HCT116 (cell line): ENCODE measurements around the gene ADAMTS9. TPM values are rescaled to one million over a fixed set of nuclear protein-coding genes. Genes with fewer than 3 reads are reported as not detected.

ENCODE experiments used
- ATAC-seq: fragments of 200-7000 bp; cut with Tn5 transposase; 2 replicates; pipeline ENCODE4 v1.9.1; 2020; ENCODE audit warnings: mild to moderate bottlenecking, moderate library complexity
- BruUV-seq: library from RNA; stranded (reverse); fragments of 400-500 nt; replicated peaks from 2 replicates; lab custom pipeline; 2021; lab: Mats Ljungman, UMichigan
- CTCF ChIA-PET: fragments of 300-600 bp; sonication (Branson Sonifier 250); formaldehyde crosslinking; loops from one replicate; lab custom pipeline; 2021; ENCODE audit warnings: antibody characterized with exemption; lab: Charles Lee
- POLR2A ChIA-PET: fragments of 300-600, 350-600 bp; sonication (Branson Sonifier 250); formaldehyde crosslinking; loops from one replicate; lab custom pipeline; 2021; ENCODE audit warnings: antibody characterized with exemption; lab: Charles Lee
- RAD21 ChIA-PET, 2 experiments: fragments of 300-600 bp; sonication (Branson Sonifier 250); formaldehyde crosslinking; loops; one replicate each; lab custom pipeline; 2023; ENCODE audit warnings: low total read pairs in 2 of 2; ENCODE audit not compliant: uncharacterized antibody in 2 of 2, unreplicated experiment in 2 of 2, low non-redundant PET in 1 of 2; lab: Charles Lee
- DNase-seq: peaks from one replicate; pipeline ENCODE4 v3.0.0-alpha.2; 2010; ENCODE audit warnings: low read depth, low spot score
- H2AFZ ChIP-seq: fragments of 200-600 bp; shearing (Covaris generic), sonication (generic); 2 replicates; pipeline ENCODE4 v1.6.1; 2017; ENCODE audit warnings: low read depth, mixed run types, mixed read lengths, antibody characterized with exemption, low read length; ENCODE audit not compliant: poor library complexity, severe bottlenecking
- H3K27ac ChIP-seq: 2 replicates; pipeline ENCODE4 v1.5.1; 2012; ENCODE audit warnings: low read depth, low read length
- H3K27me3 ChIP-seq: fragments of 200-600 bp; sonication (generic); 2 replicates; pipeline ENCODE4 v1.6.1; 2016; ENCODE audit warnings: mixed run types, low read length, mixed read lengths; ENCODE audit not compliant: insufficient read depth
- H3K36me3 ChIP-seq, 2 experiments: fragments of 200-500 bp in 1 of 2; fragments of 200-600 bp in 1 of 2; sonication (Bioruptor generic) in 1 of 2; sonication (generic) in 1 of 2; 2 replicates each; pipeline versions ENCODE4 v1.5.1 to v1.6.1; 2014 to 2016; ENCODE audit warnings: low read length in 2 of 2, inconsistent platforms in 1 of 2, mixed read lengths in 1 of 2, mixed run types in 1 of 2; ENCODE audit not compliant: insufficient read depth in 2 of 2, control insufficient read depth in 1 of 2
- H3K4me1 ChIP-seq, 2 experiments: fragments of 200-600 bp in 1 of 2; sonication (generic) in 1 of 2; 2 replicates each; pipeline versions ENCODE4 v1.5.1 to v1.6.1; 2012 to 2017; ENCODE audit warnings: low read length in 2 of 2, inconsistent platforms in 1 of 2, mild to moderate bottlenecking in 1 of 2, mixed read lengths in 1 of 2, mixed run types in 1 of 2, moderate library complexity in 1 of 2; ENCODE audit not compliant: insufficient read depth in 2 of 2, control insufficient read depth in 1 of 2
- H3K4me2 ChIP-seq: fragments of 200-600 bp; sonication (generic); 2 replicates; pipeline ENCODE4 v1.6.1; 2017; ENCODE audit warnings: mixed run types, low read length, mixed read lengths
- H3K4me3 ChIP-seq, 2 experiments: fragments of 200-600 bp in 1 of 2; sonication (generic) in 1 of 2; replicated peaks in 1 of 2; 2 replicates each; pipeline ENCODE4 v1.5.1; 2011 to 2016; ENCODE audit warnings: low read length in 2 of 2, control low read depth in 1 of 2, low read depth in 1 of 2, mild to moderate bottlenecking in 1 of 2, mixed read lengths in 1 of 2, mixed run types in 1 of 2
- H3K79me2 ChIP-seq: fragments of 200-600 bp; sonication (generic); 2 replicates; pipeline ENCODE4 v1.6.1; 2017; ENCODE audit warnings: mild to moderate bottlenecking, mixed run types, low read length, moderate library complexity, mixed read lengths; ENCODE audit not compliant: insufficient read depth
- H3K9ac ChIP-seq: fragments of 200-600 bp; sonication (generic); 2 replicates; pipeline ENCODE4 v1.6.1; 2016; ENCODE audit warnings: low read length, mixed read lengths
- H3K9me2 ChIP-seq: fragments of 200-600 bp; sonication (generic), shearing (Covaris generic); 2 replicates; pipeline ENCODE4 v1.6.1; 2017; ENCODE audit warnings: mixed run types, mild to moderate bottlenecking, moderate library complexity; ENCODE audit not compliant: insufficient read depth
- H3K9me3 ChIP-seq, 2 experiments: fragments of 200-500 bp in 1 of 2; fragments of 200-600 bp in 1 of 2; sonication (Bioruptor generic) in 1 of 2; sonication (generic) in 1 of 2; 2 replicates each; pipeline ENCODE4 v1.6.1; 2014 to 2017; ENCODE audit warnings: low read length in 2 of 2, mixed read lengths in 2 of 2, inconsistent platforms in 1 of 2, low read depth in 1 of 2, mild to moderate bottlenecking in 1 of 2, mixed run types in 1 of 2, moderate library complexity in 1 of 2; ENCODE audit not compliant: control insufficient read depth in 1 of 2, insufficient read depth in 1 of 2
- H4K20me1 ChIP-seq: fragments of 200-600 bp; sonication (generic), shearing (Covaris generic); 2 replicates; pipeline ENCODE4 v1.6.1; 2017; ENCODE audit warnings: mixed run types, mild to moderate bottlenecking, moderate library complexity; ENCODE audit not compliant: insufficient read depth
- ELF1 ChIP-seq: IDR thresholded peaks from 2 replicates; pipeline ENCODE4 v1.6.1; 2012; ENCODE audit warnings: low read depth, borderline replicate concordance
- EZH2 ChIP-seq: fragments of 200-600 bp; sonication (generic); IDR thresholded peaks from 2 replicates; pipeline ENCODE4 v1.6.1; 2017; ENCODE audit warnings: antibody characterized with exemption, mixed run types
- POLR2A ChIP-seq: IDR thresholded peaks from 2 replicates; pipeline ENCODE4 v1.7.0; 2011; ENCODE audit warnings: borderline replicate concordance; ENCODE audit not compliant: insufficient read depth, insufficient read length; ENCODE audit errors: extremely low read depth
- SP1 ChIP-seq: IDR thresholded peaks from 2 replicates; pipeline ENCODE4 v1.6.1; 2012; ENCODE audit warnings: low read depth
- intact Hi-C: fragments of 100-400 bp; cut with micrococcal nuclease; formaldehyde crosslinking; loops from 2 replicates; pipeline ENCODE4 v1.10.0; 2022
- total RNA-seq: library from RNA; stranded (reverse); gene quantifications from one replicate; pipeline ENCODE4 v1.2.1, GENCODE V29; 2021; ENCODE audit not compliant: unreplicated experiment
- TF ChIP-seq, protein P1 (sequence below), 3 experiments: fragments of 200-600 bp in 1 of 3; sonication (generic) in 1 of 3; IDR thresholded peaks in 2 of 3; conservative IDR thresholded peaks in 1 of 3; 2 replicates each; pipeline ENCODE4 v1.5.1; 2012 to 2017; ENCODE audit warnings: low read depth in 2 of 3, low read length in 2 of 3, antibody characterized with exemption in 1 of 3, borderline replicate concordance in 1 of 3, control low read depth in 1 of 3, mild to moderate bottlenecking in 1 of 3, mixed read lengths in 1 of 3, mixed run types in 1 of 3, moderate library complexity in 1 of 3; ENCODE audit not compliant: insufficient read depth in 1 of 3
- TF ChIP-seq, protein P2 (sequence below): IDR thresholded peaks from 2 replicates; pipeline ENCODE4 v1.6.1; 2012
- TF ChIP-seq, protein P3 (sequence below): IDR thresholded peaks from 2 replicates; pipeline ENCODE4 v1.6.1; 2012
- TF ChIP-seq, protein P4 (sequence below): IDR thresholded peaks from 2 replicates; pipeline ENCODE4 v1.6.1; 2011; ENCODE audit warnings: mild to moderate bottlenecking, low read length, moderate library complexity; ENCODE audit not compliant: insufficient replicate concordance; ENCODE audit errors: extremely low read depth

The ADAMTS9 gene
- total RNA-seq, 1 experiment from 2014 or later: 0.05 TPM

DNA sequence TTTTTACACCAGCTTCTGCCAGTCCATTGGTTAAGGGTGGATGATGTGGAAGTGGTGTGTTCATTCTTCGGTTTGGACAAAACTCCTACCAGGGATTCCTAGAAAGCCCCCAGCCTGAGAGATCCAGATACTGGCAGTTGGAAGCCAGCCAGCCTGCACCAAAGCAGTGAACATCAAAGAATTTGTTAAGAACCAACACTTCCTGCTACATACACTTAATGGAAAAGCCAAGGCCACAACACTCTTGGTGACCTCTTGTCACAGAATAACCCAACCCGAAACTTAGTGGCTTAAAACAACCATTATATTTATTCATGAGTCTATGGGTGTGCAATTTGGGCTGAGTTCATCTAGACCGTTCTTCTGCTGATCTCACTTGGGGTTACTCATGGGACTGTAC, 42.9 kb upstream of the ADAMTS9 start:
- Histone ChIP-seq H3K9ac (no peak overlapping the region), H3K4me3 (no peak overlapping the region), H3K27ac (no peak overlapping the region), H4K20me1 (no peaks in the 10 kb centered on the region), H3K79me2 (no peaks in the 10 kb centered on the region), H2AFZ (no peak overlapping the region), H3K4me2 (no peak overlapping the region), H3K9me2 (no peaks in the 10 kb centered on the region), H3K36me3 (no peaks in the 10 kb centered on the region), H3K9me3 (no peaks in the 10 kb centered on the region), H3K4me1 (no peaks in the 10 kb centered on the region), H3K27me3 (no peaks in the 10 kb centered on the region)
- ATAC-seq: no peak
- no TSS peak for BruUV-seq
- ChIA-PET CTCF (no interaction called here), POLR2A (no interaction called here), RAD21 (no interaction called here)
- intact Hi-C loops: no loop called here
- DNase-seq: no peak
- no peak for TF ChIP-seq SP1
- TF ChIP-seq, protein P1, sequence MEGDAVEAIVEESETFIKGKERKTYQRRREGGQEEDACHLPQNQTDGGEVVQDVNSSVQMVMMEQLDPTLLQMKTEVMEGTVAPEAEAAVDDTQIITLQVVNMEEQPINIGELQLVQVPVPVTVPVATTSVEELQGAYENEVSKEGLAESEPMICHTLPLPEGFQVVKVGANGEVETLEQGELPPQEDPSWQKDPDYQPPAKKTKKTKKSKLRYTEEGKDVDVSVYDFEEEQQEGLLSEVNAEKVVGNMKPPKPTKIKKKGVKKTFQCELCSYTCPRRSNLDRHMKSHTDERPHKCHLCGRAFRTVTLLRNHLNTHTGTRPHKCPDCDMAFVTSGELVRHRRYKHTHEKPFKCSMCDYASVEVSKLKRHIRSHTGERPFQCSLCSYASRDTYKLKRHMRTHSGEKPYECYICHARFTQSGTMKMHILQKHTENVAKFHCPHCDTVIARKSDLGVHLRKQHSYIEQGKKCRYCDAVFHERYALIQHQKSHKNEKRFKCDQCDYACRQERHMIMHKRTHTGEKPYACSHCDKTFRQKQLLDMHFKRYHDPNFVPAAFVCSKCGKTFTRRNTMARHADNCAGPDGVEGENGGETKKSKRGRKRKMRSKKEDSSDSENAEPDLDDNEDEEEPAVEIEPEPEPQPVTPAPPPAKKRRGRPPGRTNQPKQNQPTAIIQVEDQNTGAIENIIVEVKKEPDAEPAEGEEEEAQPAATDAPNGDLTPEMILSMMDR (IDR thresholded peaks at IDR 0.05 in 2 of 3, conservative IDR thresholded peaks at IDR 0.05 in 1 of 3; ENCODE audit: borderline replicate concordance in 1 of 3, insufficient read depth in 1 of 3, low read depth in 2 of 3, low read length in 2 of 3): no peak
- TF ChIP-seq, protein P2, sequence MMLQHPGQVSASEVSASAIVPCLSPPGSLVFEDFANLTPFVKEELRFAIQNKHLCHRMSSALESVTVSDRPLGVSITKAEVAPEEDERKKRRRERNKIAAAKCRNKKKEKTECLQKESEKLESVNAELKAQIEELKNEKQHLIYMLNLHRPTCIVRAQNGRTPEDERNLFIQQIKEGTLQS: no peak
- no peak for TF ChIP-seq ELF1
- TF ChIP-seq, protein P3, sequence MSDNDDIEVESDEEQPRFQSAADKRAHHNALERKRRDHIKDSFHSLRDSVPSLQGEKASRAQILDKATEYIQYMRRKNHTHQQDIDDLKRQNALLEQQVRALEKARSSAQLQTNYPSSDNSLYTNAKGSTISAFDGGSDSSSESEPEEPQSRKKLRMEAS: no peak
- TF ChIP-seq EZH2: no peak
- TF ChIP-seq, protein P4, sequence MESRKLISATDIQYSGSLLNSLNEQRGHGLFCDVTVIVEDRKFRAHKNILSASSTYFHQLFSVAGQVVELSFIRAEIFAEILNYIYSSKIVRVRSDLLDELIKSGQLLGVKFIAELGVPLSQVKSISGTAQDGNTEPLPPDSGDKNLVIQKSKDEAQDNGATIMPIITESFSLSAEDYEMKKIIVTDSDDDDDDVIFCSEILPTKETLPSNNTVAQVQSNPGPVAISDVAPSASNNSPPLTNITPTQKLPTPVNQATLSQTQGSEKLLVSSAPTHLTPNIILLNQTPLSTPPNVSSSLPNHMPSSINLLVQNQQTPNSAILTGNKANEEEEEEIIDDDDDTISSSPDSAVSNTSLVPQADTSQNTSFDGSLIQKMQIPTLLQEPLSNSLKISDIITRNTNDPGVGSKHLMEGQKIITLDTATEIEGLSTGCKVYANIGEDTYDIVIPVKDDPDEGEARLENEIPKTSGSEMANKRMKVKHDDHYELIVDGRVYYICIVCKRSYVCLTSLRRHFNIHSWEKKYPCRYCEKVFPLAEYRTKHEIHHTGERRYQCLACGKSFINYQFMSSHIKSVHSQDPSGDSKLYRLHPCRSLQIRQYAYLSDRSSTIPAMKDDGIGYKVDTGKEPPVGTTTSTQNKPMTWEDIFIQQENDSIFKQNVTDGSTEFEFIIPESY: no peak
- no peak for TF ChIP-seq POLR2A
